NAMALWA (cell line): Measurements from ENCODE around the gene ICE1.
A peak's percentile ranks its signal among the peaks of the same experiment; 100 is the strongest.
"Not testable (repeated sequence)": the region's sequence is repeated elsewhere in the genome, so short reads cannot be mapped to it uniquely, and the experiment has no call there.

Experiments
- DNase-seq: peaks from one replicate; pipeline ENCODE4 v3.0.0-alpha.2; 2015; ENCODE audit warnings: low spot score

ICE1 gene

DNA sequence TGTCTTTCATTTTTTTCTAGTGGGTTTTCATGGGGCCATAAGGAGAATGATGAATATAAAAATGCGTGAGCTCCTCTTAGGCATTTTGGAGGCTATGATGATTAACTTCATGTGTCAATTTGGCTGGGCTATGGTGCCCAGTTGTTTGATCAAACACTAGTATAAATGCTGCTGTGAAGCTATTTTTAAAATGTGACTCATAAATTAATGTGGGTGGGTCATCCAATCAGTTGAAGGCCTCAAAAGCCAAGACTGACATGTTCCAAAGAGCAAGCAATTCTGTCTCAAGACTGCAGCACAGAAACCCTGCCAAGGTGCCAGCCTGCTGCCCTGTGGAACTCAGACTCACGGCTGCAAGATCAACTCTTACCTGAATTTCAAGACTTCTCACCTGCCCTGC is 24.4 kb upstream of the ICE1 start:
- DNase-seq = no peak

DNA sequence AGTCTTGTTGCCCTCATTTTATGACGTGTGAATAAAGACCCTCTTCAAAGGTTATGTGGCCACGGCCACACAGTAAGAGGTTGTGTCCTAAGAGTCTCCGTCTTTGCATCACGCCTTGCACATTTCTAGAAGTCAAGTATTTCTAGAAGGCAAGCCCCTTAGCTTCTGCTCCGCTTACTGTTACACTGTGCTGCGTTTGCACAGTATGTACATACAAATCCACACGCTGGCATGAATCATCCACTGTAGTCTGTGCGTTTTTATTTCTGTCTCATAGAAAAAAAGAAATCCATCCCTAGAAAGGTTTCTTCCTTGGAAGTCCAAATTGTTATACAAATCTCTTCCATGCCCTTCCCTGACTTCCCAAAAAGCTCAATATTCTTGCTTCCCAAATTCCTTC is 21.4 kb upstream of the ICE1 start:
- no peak for DNase-seq

DNA sequence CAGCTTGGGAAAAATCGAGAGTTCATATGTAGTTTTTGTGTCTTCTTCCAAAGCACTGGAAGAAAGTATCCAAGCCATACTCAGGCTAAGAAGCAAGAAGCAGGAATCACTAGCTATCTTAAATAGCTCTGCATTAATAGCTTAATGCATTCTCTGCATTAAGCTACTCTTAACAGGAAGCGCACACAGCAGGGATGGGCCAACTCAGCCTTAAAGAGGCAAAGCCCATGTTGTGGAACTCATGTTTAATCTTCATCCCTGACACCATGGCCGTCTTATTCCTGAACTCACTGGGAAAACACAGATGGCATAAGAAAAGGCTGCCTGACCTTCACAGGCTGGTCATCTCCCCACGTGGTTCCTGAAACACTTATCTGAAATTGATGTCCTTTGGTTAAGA is 18.7 kb upstream of the ICE1 start:
- DNase-seq = no peak

GRCh38 chr5:5404381-5404780 is 18.1 kb upstream of the ICE1 start:
- DNase-seq = no peak

GRCh38 chr5:5405441-5405840 is 17.0 kb upstream of the ICE1 start:
- no peak for DNase-seq

- no peak for DNase-seq
These were observed 14.6 kb upstream of the ICE1 start for GRCh38 chr5:5407924-5408323.

- DNase-seq = peak; percentile 64
These were observed 13.2 kb upstream of the ICE1 start for GRCh38 chr5:5409151-5409810.

DNA sequence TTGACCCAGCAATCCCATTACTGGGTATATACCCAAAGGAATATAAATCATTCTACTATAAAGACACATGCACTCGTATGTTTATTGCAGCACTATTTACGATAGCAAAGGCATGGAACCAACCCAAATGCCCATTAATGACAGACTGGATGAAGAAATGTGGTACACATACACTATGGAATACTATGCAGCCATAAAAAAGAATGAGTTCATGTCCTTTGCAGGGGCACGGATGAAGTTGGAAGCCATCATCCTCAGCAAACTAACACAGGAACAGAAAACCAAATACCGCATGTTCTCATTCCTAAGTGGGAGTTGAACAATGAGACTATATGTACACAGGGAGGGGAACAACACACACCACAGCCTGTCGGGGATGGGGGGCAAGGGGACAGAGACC is 8.6 kb upstream of the ICE1 start:
- not testable (repeated sequence) for DNase-seq

- no peak for DNase-seq
These were observed 7.5 kb upstream of the ICE1 start for GRCh38 chr5:5414999-5415398.

- no peak for DNase-seq
These were observed 5.7 kb upstream of the ICE1 start for GRCh38 chr5:5416733-5417132.

DNA sequence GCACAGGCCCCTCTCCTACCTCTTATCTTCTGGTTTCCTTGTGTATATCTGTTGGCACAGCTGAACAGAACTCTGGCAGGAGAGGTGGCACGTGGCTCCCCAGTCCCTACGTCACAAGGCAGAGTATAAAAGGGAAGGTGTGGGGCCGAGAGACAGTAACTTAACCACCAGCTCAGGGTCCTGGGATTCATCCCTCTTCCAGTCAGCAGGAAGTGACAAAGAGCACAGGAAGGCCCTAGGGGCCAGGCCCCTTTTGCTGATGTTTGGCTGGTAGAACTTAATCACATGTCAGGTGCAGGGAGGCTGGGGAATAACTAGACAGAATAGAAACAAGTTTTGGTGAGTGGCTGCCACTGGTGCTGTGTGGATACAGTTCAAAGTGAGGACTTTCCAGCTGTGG is 4.5 kb upstream of the ICE1 start:
- DNase-seq = no peak

DNA sequence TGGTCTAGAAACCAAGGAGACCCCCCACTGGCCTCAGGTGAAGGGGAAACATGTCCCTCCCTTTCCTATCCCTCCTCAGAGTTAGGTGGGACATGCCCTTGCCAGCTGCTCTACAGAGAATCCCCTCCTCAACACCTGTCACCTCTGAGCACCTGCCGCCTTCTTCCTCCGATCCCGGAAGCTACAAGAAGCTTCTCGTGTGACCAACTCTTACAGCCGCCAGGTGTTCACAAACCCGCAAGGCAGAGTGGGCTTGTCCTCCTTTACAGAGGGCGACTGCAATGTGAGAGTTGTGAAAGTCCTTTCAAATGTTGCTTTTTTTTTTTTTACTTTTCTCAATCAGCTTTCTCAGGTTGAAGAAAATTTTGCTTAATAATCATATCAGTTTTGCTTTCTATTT is 3.7 kb upstream of the ICE1 start:
- no peak for DNase-seq

GRCh38 chr5:5419291-5420210 is 2.9 kb upstream of the ICE1 start:
- peak; percentile 67 for DNase-seq

DNA sequence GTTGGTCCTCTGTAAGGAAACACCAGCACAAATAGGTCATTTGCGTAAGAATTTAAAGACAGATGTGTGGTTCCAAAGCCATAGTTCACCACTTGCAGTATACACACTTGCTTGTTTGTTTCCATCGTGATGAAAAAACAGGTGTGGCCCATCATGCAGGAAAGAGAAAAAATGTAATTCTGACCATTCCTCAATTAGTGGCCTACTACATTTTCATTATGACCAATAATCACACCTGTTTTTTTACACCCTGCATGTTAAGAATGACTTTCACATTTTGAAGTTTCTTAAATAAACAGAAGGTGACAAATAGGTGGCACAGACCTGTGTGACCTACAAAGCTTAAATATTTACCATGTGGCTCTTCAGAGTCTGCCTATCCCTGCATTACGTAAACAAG is 2.2 kb upstream of the ICE1 start:
- DNase-seq = no peak

DNA sequence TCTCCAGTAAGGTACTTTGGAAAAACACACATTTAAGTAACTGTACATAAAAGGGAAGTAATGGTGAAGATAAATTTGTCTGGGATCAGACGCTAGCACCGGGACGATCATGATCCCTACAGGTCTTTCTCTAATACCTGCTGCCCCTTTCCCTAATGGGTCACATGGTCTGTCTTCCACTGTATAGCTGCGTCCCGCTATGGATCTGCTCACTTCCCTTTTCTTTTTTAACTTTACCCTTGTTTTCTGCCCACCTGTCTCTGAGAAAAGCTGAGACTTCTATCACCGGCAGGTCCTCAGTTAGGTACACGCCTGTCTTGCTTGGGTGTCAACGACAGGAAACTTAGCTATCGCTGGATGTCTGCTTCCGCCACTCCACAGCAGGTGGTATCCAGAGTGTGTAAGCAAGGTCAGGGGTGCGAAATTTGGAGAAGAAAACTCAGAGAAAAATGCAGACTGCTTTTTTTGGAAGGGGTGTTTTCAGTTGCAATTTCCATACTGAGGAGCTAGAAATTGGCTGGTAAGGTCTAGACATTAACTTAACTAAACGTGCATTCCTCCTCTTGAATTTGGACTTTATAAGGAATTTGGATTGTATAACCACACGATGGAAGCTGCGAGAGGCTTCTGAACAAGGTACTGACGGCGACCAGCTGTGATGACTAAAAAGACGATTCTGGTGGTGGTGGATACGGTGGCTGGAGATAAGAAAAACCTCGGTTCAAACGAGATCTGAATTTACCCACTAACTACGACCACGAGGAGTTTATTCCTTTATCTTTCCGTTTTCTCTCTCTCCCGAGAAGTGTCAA is 1.1 kb upstream of the ICE1 start:
- peak; percentile 71 for DNase-seq

DNA sequence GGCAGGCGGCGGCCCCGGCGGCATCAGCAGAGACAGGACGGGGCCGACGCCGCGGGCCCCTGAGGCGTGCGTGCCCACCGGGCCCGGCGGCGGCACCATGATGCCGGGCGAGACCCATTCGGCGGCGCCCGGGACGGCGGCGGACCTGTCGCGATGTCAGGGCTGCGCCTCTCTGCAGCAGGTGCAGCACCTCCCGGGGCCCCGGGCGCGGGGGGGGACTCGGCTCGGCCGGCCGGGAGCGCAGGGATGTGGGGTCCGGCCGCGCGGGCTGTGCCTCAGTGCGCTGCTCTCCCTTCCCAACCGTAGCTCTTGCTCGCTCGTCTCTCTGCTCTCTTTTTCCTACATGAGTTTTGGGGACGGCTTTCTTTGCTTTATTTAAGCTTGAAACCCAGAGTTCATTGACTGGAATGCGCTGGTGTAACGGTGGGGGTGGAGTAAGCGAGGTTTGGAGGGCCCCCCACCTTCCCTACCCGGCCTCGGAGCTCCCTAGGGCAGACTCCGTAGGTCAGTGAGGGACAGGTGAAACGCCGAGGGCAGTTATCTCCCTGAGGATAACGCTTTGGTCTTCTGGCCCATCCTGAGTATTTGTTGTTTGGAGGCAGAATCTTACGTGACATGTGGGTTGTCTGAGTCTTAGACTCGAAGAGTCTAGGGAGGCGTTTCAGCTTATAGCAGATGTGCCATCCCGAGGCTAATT is 490 bp downstream of the ICE1 start:
- DNase-seq = no peak

DNA sequence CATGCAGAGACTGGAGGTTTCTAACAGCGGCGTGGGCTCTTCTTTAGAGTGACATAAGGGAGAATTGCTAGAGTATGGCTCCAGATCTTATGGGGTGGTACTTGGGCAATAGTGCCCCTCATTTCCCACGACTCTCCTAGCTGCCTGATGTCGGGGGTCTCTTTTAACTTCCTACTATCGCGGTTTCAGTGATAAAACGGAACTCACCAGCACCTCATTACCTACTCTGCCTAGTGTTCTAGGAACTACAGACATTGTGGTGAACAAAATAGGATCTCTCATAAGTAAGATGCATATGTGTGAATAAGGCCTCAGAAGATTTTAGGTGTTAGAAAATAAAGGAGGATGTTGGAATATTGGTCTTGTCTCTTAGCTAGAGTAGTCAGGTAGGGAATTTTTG is 1.1 kb downstream of the ICE1 start:
- peak; percentile 50 for DNase-seq

GRCh38 chr5:5424736-5425135 is 2.3 kb downstream of the ICE1 start:
- DNase-seq = no peak

DNA sequence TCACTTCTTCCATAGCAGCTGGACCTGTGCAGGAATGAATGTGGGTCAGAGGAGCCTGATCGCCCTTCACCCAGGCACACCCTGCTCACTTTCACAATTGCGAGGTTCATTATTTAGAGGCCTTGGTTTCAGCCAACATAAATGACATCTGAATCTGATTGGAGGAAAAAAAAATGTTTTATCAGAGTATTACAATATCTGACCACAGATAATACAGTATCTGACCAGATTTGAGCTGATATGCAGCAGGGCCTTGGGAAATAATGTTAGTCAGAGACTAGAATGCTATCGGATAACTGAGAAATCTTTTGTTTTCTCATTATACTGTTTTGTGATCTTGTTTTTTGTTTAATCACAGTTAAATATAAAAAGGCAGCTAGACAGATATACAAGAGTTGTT is 7.7 kb downstream of the ICE1 start:
- no peak for DNase-seq

DNA sequence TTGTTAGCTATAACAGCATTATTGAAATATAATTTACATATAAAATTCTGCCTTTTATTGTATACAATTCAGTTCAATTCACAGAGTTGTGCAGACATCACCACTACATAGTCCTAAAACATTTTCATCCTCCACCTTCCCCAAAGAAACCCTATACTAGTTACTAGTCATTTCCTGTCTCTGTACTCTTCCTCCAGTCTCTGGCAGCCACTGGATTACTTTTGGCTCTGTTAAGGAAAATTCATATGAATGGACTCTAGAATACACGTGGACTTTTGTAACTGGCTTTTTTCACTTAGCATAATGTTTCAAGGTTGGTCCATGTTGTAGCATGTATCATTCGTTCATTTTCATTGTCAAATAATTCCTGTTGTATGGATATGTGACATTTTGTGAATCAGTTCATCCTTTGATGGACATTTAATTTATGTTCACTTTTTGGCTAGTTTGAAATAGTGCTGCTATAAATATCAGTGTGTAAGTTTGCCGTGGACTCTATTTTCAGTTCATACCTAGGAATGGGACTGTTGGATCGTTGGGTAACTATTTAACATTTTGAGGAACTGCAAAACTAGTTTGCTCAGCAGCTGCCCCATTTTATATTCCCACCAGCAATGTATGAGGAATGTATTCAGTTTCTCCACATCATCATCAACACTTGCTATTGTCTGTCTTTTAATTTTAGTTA is 9.7 kb downstream of the ICE1 start:
- DNase-seq = no peak

DNA sequence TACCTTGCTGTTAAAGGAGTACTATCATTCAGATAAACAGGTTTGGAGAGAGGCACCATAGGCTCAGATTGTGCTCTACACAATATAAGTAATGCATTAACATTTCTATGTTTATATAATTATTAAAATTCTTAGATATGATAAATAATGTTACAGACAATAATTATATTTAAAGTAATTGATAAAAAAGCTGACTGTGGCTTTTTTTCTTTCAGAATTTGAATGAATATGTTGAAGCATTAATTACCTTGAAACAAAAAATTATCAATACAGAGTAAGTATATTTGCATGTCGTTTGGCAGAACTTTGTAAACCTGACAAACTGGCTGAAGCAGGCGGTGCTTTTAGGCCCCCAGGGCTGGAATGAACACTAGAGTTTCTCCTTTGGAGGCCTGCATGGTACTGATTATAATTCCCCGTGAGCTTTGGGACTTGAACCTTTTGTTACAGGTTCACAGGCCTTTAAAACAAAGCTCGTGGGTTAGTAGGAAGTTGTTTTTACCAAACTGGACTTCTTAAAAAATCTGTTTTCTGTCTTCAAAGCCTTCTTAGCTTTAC is 13.8 kb downstream of the ICE1 start:
- no peak for DNase-seq
